HG02885 (cell line): ENCODE measurements around the gene KCNQ2.

Experiments
- ATAC-seq: cut with Tn5 transposase; IDR thresholded peaks from one replicate; pipeline ENCODE4 v1.9.1; 2021; ENCODE audit warnings: mild to moderate bottlenecking; ENCODE audit not compliant: unreplicated experiment, poor library complexity

The KCNQ2 gene

DNA sequence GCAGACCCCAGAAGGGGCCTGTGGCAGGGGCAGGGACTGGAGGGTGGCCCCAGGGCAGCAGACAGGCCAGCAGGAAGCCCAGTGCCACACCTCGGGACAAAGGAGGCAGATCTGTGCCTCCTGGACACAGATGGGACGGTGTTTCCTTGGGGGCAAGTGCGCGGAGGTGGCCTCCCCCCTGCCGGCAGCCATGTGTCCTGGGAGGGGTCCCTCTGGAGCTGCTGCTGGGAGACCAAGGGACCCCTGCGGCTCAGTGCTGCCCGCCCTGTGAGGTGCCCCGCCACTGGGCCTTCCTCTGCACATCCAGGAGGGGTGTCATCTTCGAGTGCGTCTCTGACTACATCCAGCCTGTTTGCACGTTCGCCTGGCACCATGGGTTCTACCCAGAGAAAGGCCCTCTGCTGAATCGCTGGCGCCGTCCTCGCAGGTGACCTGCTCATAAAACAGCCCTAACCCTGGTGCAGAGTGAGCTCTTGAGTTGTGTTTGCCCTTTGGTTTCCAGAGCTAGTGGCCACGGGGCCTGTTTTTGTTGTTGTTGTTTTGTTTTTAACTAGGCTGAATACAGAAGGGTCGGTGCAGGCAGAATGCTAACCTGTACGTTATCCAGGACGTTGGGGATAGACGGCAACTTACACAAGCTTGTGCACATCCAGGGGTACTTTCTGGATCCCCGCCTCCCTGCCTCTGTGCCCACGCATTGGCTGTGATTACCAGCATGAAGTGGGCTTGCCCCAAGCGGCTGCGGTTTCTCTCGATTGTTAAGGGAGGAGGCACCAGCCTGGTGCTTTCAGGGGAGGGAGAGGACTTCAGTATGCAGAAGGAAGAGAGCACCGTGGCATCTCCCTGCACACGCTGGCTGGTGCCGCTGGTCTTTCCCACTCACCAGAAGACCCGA, 1.3 kb upstream of the KCNQ2 start:
- ATAC-seq = no peak

DNA sequence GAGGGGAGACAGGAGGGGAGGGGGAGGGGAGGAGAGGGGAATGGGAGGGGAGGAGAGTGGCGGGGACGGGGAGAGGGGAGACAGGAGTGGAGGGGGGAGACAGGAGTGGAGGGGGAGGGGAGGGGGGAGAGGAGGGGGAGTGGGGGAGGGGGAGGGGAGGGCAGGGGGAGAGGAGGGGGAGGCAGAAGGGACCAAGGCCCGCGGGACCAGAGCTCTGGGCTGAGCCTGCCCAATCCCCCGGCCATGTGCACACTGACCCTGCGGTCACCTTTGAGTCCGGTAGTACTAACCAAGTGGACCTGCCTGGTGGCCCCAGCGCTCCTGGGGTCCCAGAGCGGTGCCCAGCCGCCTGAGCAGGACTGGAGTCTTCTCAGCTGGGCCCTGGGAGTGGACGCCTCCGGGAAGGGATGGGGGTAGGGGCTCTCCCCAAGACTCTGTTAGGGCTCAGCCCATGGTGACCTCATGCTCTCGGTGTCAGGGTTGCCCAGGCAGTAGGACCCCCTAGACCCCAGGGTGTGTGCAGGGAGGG, 471 bp upstream of the KCNQ2 start:
- ATAC-seq = no peak

GRCh38 chr20:63471717-63471980, 806 bp downstream of the KCNQ2 start:
- no peak for ATAC-seq

- ATAC-seq = no peak
Measured at GRCh38 chr20:63471002-63471716, 1.3 kb downstream of the KCNQ2 start.

- ATAC-seq = no peak
Measured at GRCh38 chr20:63470410-63470809, 2.0 kb downstream of the KCNQ2 start.

- no peak for ATAC-seq
Measured at GRCh38 chr20:63469713-63470101, 2.7 kb downstream of the KCNQ2 start.

GRCh38 chr20:63469019-63469712, 3.3 kb downstream of the KCNQ2 start:
- ATAC-seq = no peak

GRCh38 chr20:63468421-63468820, 4.0 kb downstream of the KCNQ2 start:
- no peak for ATAC-seq

DNA sequence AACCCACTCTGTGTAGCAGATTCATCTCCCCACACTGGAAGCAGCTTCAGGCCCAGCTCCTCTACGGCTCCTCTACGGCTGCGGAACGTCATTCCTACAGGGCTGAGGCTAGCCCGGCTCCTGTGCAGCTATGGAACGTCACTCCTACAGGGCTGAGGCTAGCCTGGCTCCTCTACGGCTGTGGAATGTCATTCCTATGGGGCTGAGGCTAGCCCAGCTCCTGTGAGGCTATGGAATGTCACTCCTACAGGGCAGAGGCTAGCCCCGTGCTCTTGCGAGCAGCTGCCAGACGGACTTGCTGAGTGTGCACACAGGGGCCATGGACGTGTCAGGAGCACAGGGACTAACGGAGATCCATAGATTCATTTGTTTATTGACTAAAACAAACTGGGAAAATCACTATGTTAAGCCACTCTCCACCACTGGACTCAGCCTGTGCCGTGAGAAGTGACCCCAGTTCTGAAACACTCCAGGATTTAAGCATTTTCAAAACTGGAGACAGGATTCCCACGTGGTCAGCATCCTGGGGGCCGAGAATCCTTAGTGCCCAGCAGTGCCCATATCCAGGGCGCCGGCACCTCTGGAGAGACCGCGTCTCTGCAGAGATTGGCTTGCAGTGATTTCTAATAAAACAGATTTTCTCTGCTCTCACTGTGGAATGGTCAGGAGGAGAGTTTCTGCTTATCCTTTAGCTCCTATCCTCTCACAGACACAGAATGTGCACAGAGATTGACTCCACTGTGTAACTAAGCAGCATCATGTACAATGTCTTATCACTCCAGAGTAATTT, 5.0 kb downstream of the KCNQ2 start:
- ATAC-seq = no peak

- ATAC-seq = no peak
Measured at GRCh38 chr20:63466861-63467260, 5.6 kb downstream of the KCNQ2 start.

GRCh38 chr20:63466250-63466825, 6.1 kb downstream of the KCNQ2 start:
- no peak for ATAC-seq

GRCh38 chr20:63465380-63466249, 6.8 kb downstream of the KCNQ2 start:
- no peak for ATAC-seq

GRCh38 chr20:63464289-63464635, 8.2 kb downstream of the KCNQ2 start:
- no peak for ATAC-seq

- ATAC-seq = no peak
Measured at GRCh38 chr20:63463400-63464288, 8.8 kb downstream of the KCNQ2 start.

- no peak for ATAC-seq
Measured at GRCh38 chr20:63462244-63462643, 10.2 kb downstream of the KCNQ2 start.

- ATAC-seq = no peak
Measured at GRCh38 chr20:63461104-63461763, 11.2 kb downstream of the KCNQ2 start.

GRCh38 chr20:63459070-63459380, 13.4 kb downstream of the KCNQ2 start:
- ATAC-seq = no peak
